Stimulated activated naive B cell treated with anti-CD40 and anti-IgM and Interleukin-4, amounts not matched to agents 10 μg/mL and 1 μg/mL and 100 μg/mL, for 72 hours (primary cell): ENCODE measurements around the gene LEMD1.
A peak's percentile ranks its signal among the peaks of the same experiment; 100 is the strongest.

Experiments used
- ATAC-seq, 2 donors: fragments of 150-1000 bp; cut with Tn5 transposase; replicated peaks; 2 replicates each; pipeline ENCODE4 v1.10.0; 2021; ENCODE audit warnings: moderate library complexity in 1 of 2
- DNase-seq: peaks from one replicate; pipeline ENCODE4 v3.0.0; 2021
- H3K27ac Mint-ChIP-seq: one replicate; pipeline ENCODE4 v1.8.0; 2022; ENCODE audit warnings: mild to moderate bottlenecking, mixed read lengths
- H3K27me3 Mint-ChIP-seq, 2 donors: one replicate each; pipeline ENCODE4 v1.8.0; 2022; ENCODE audit warnings: mixed read lengths in 2 of 2
- H3K36me3 Mint-ChIP-seq, 2 donors: one replicate each; pipeline ENCODE4 v1.8.0; 2022; ENCODE audit warnings: mixed read lengths in 2 of 2, mild to moderate bottlenecking in 1 of 2
- H3K4me1 Mint-ChIP-seq, 2 donors: one replicate each; pipeline ENCODE4 v1.8.0; 2022; ENCODE audit warnings: mixed read lengths in 2 of 2, mild to moderate bottlenecking in 1 of 2
- H3K4me3 Mint-ChIP-seq, 2 donors: one replicate each; pipeline ENCODE4 v1.8.0; 2022; ENCODE audit warnings: mild to moderate bottlenecking in 2 of 2, mixed read lengths in 2 of 2, moderate library complexity in 1 of 2
- H3K9me3 Mint-ChIP-seq, 2 donors: one replicate each; pipeline ENCODE4 v1.8.0; 2022; ENCODE audit warnings: mixed read lengths in 2 of 2, mild to moderate bottlenecking in 1 of 2

Gene LEMD1

GRCh38 chr1:205451202-205451601 lies 29.3 kb upstream of the LEMD1 start:
- H3K27ac Mint-ChIP-seq, result no peak overlapping the region

GRCh38 chr1:205450448-205450847 lies 28.6 kb upstream of the LEMD1 start:
- no peak for ATAC-seq
- H3K4me1 Mint-ChIP-seq, result peaks cover 9 to 21% of the 10 kb centered on the region in 2 donors
- no peak for DNase-seq
- peaks cover 53 to 84% of the 10 kb centered on the region in 2 donors for H3K27me3 Mint-ChIP-seq
- no peak overlapping the region for H3K4me3 Mint-ChIP-seq
- peaks cover 0 to 2% of the 10 kb centered on the region in 2 donors for H3K36me3 Mint-ChIP-seq
- peak overlapping the region; percentile 44 for H3K27ac Mint-ChIP-seq
- H3K9me3 Mint-ChIP-seq, result no peaks in the 10 kb centered on the region

More at GRCh38 chr1:205451202-205451601, 29.3 kb upstream of the LEMD1 start:
- no peak for DNase-seq
- Mint-ChIP-seq H3K9me3 (no peaks in the 10 kb centered on the region), H3K36me3 (peaks cover 0 to 2% of the 10 kb centered on the region in 2 donors), H3K27me3 (peaks cover 55 to 83% of the 10 kb centered on the region in 2 donors), H3K4me3 (no peak overlapping the region), H3K4me1 (peaks cover 12 to 26% of the 10 kb centered on the region in 2 donors)
- ATAC-seq, result no peak

- Mint-ChIP-seq H3K9me3 (no peaks in the 10 kb centered on the region), H3K27me3 (peaks cover 53 to 81% of the 10 kb centered on the region in 2 donors), H3K36me3 (peaks cover 0 to 2% of the 10 kb centered on the region in 2 donors), H3K27ac (no peak overlapping the region), H3K4me3 (no peak overlapping the region), H3K4me1 (peaks cover 10 to 25% of the 10 kb centered on the region in 2 donors)
- no peak for DNase-seq
- peak; percentile 59 to 66 for ATAC-seq
Observed at GRCh38 chr1:205449750-205450443, 28.0 kb upstream of the LEMD1 start.

- no peak for ATAC-seq
- peaks cover 0 to 2% of the 10 kb centered on the region in 2 donors for H3K36me3 Mint-ChIP-seq
- no peaks in the 10 kb centered on the region for H3K9me3 Mint-ChIP-seq
- H3K27ac Mint-ChIP-seq, result no peak overlapping the region
- H3K27me3 Mint-ChIP-seq, result peaks cover 47 to 78% of the 10 kb centered on the region in 2 donors
- DNase-seq, result no peak
- no peak overlapping the region for H3K4me3 Mint-ChIP-seq
- H3K4me1 Mint-ChIP-seq, result peaks cover 13 to 31% of the 10 kb centered on the region in 2 donors
Observed at GRCh38 chr1:205449254-205449749, 27.4 kb upstream of the LEMD1 start.

- Mint-ChIP-seq H3K9me3 (no peaks in the 10 kb centered on the region), H3K27ac (no peak overlapping the region), H3K4me3 (no peak overlapping the region), H3K36me3 (peaks cover 0 to 2% of the 10 kb centered on the region in 2 donors), H3K27me3 (peaks cover 42 to 76% of the 10 kb centered on the region in 2 donors), H3K4me1 (peaks cover 13 to 37% of the 10 kb centered on the region in 2 donors)
- ATAC-seq (no peak), DNase-seq (no peak)
Observed at GRCh38 chr1:205448540-205449253, 26.8 kb upstream of the LEMD1 start.

GRCh38 chr1:205447457-205448341 lies 25.8 kb upstream of the LEMD1 start:
- Mint-ChIP-seq H3K9me3 (no peaks in the 10 kb centered on the region), H3K36me3 (peaks cover 0 to 2% of the 10 kb centered on the region in 2 donors), H3K27me3 (peaks cover 33 to 66% of the 10 kb centered on the region in 2 donors), H3K4me1 (peaks cover 13 to 47% of the 10 kb centered on the region in 2 donors), H3K4me3 (no peak overlapping the region), H3K27ac (no peak overlapping the region)
- ATAC-seq (no peak), DNase-seq (no peak)

GRCh38 chr1:205446828-205447227 lies 25.0 kb upstream of the LEMD1 start:
- ATAC-seq (no peak), DNase-seq (no peak)
- Mint-ChIP-seq H3K27ac (no peak overlapping the region), H3K27me3 (peaks cover 26 to 58% of the 10 kb centered on the region in 2 donors), H3K4me3 (no peak overlapping the region), H3K9me3 (no peaks in the 10 kb centered on the region), H3K4me1 (peaks cover 15 to 56% of the 10 kb centered on the region in 2 donors), H3K36me3 (peaks cover 0 to 2% of the 10 kb centered on the region in 2 donors)

GRCh38 chr1:205445646-205445935 lies 23.7 kb upstream of the LEMD1 start:
- DNase-seq (no peak), ATAC-seq (no peak)
- Mint-ChIP-seq H3K4me1 (peaks cover 22 to 59% of the 10 kb centered on the region in 2 donors), H3K27ac (no peak overlapping the region), H3K36me3 (peaks cover 0 to 2% of the 10 kb centered on the region in 2 donors), H3K27me3 (peaks cover 14 to 46% of the 10 kb centered on the region in 2 donors), H3K4me3 (no peak overlapping the region), H3K9me3 (no peaks in the 10 kb centered on the region)

GRCh38 chr1:205444931-205445645 lies 23.2 kb upstream of the LEMD1 start:
- no peak for ATAC-seq
- H3K27ac Mint-ChIP-seq, result no peak overlapping the region
- H3K27me3 Mint-ChIP-seq, result peaks cover 11 to 43% of the 10 kb centered on the region in 2 donors
- H3K4me1 Mint-ChIP-seq, result peaks cover 24 to 61% of the 10 kb centered on the region in 2 donors
- DNase-seq, result no peak
- H3K4me3 Mint-ChIP-seq, result no peak overlapping the region
- peaks cover 0 to 2% of the 10 kb centered on the region in 2 donors for H3K36me3 Mint-ChIP-seq
- no peaks in the 10 kb centered on the region for H3K9me3 Mint-ChIP-seq

- Mint-ChIP-seq H3K4me1 (peaks cover 30 to 63% of the 10 kb centered on the region in 2 donors), H3K27ac (no peak overlapping the region), H3K9me3 (no peaks in the 10 kb centered on the region), H3K27me3 (peaks cover 11 to 39% of the 10 kb centered on the region in 2 donors), H3K36me3 (peaks cover 0 to 2% of the 10 kb centered on the region in 2 donors), H3K4me3 (no peak overlapping the region)
- ATAC-seq (no peak), DNase-seq (no peak)
Observed at GRCh38 chr1:205444300-205444930, 22.6 kb upstream of the LEMD1 start.

- Mint-ChIP-seq H3K4me3 (no peak overlapping the region), H3K27me3 (peaks cover 11 to 33% of the 10 kb centered on the region in 2 donors), H3K36me3 (peaks cover 0 to 2% of the 10 kb centered on the region in 2 donors), H3K9me3 (no peaks in the 10 kb centered on the region), H3K27ac (no peak overlapping the region), H3K4me1 (peaks cover 32 to 66% of the 10 kb centered on the region in 2 donors)
- DNase-seq, result no peak
- ATAC-seq, result no peak
Observed at GRCh38 chr1:205443585-205444299, 21.9 kb upstream of the LEMD1 start.

- no peaks in the 10 kb centered on the region for H3K36me3 Mint-ChIP-seq
- ATAC-seq (no peak), DNase-seq (no peak)
- H3K9me3 Mint-ChIP-seq, result no peaks in the 10 kb centered on the region
- no peak overlapping the region for H3K4me3 Mint-ChIP-seq
- peaks cover 38 to 79% of the 10 kb centered on the region in 2 donors for H3K4me1 Mint-ChIP-seq
- H3K27me3 Mint-ChIP-seq, result peaks cover 8 to 24% of the 10 kb centered on the region in 2 donors
- H3K27ac Mint-ChIP-seq, result peak overlapping the region; percentile 14
Observed at GRCh38 chr1:205442051-205442725, 20.3 kb upstream of the LEMD1 start.
